ENCODE data around the gene SYNJ2BP.
"Not testable (repeated sequence)": the region's sequence is repeated elsewhere in the genome, so short reads cannot be mapped to it uniquely, and the experiment has no call there.

SYNJ2BP gene

GRCh38 chr14:70416725-70417349 lies at the start of gene SYNJ2BP:
SYNJ2BP (minus strand) TSS chr14:70417090; CDS start chr14:70416963, 127 bp downstream.
- DNase-seq (ENCODE audit: extremely low spot score, insufficient read length, low read depth) (peak; percentile 35), FAIRE-seq (peak; percentile 95)

GRCh38 chr14:70454731-70455130 lies 37.8 kb upstream of the SYNJ2BP start:
- FAIRE-seq, result no peak
- DNase-seq (ENCODE audit: extremely low spot score, insufficient read length, low read depth), result no peak

- FAIRE-seq (no peak), DNase-seq (ENCODE audit: extremely low spot score, insufficient read length, low read depth) (no peak)
Observed at GRCh38 chr14:70451874-70452273, 35.0 kb upstream of the SYNJ2BP start, which contains the start of gene ADAM21. ADAM21 (plus strand) TSS chr14:70452174; CDS start chr14:70457500, 5,326 bp downstream.

GRCh38 chr14:70448633-70449340 lies 31.9 kb upstream of the SYNJ2BP start:
- DNase-seq (ENCODE audit: extremely low spot score, insufficient read length, low read depth), result no peak
- FAIRE-seq, result no peak

- no peak for FAIRE-seq
- no peak for DNase-seq (ENCODE audit: extremely low spot score, insufficient read length, low read depth)
Observed at GRCh38 chr14:70442750-70443149, 25.9 kb upstream of the SYNJ2BP start.

- FAIRE-seq, result no peak
- no peak for DNase-seq (ENCODE audit: extremely low spot score, insufficient read length, low read depth)
Observed at GRCh38 chr14:70441641-70442040, 24.8 kb upstream of the SYNJ2BP start.

GRCh38 chr14:70436867-70437266 lies 20.0 kb upstream of the SYNJ2BP start:
- no peak for FAIRE-seq

GRCh38 chr14:70426555-70426954 lies 9.7 kb upstream of the SYNJ2BP start:
- DNase-seq (ENCODE audit: extremely low spot score, insufficient read length, low read depth), result not testable (repeated sequence)

More at GRCh38 chr14:70436867-70437266, 20.0 kb upstream of the SYNJ2BP start:
- no peak for DNase-seq (ENCODE audit: extremely low spot score, insufficient read length, low read depth)

GRCh38 chr14:70425354-70425753 lies 8.5 kb upstream of the SYNJ2BP start:
- DNase-seq (ENCODE audit: extremely low spot score, insufficient read length, low read depth), result no peak
- FAIRE-seq, result no peak

More at GRCh38 chr14:70426555-70426954, 9.7 kb upstream of the SYNJ2BP start:
- not testable (repeated sequence) for FAIRE-seq

- no peak for FAIRE-seq
- DNase-seq (ENCODE audit: extremely low spot score, insufficient read length, low read depth), result no peak
Observed at GRCh38 chr14:70422538-70422937, 5.6 kb upstream of the SYNJ2BP start.

GRCh38 chr14:70419270-70419931 lies 2.5 kb upstream of the SYNJ2BP start:
- DNase-seq (ENCODE audit: extremely low spot score, insufficient read length, low read depth); FAIRE-seq: not testable (repeated sequence)

- no peak for FAIRE-seq
Observed at GRCh38 chr14:70416338-70416724, 559 bp downstream of the SYNJ2BP start.

GRCh38 chr14:70415788-70416187 lies 1.1 kb downstream of the SYNJ2BP start:
- FAIRE-seq (no peak), DNase-seq (ENCODE audit: extremely low spot score, insufficient read length, low read depth) (no peak)

More at GRCh38 chr14:70416338-70416724, 559 bp downstream of the SYNJ2BP start:
- DNase-seq (ENCODE audit: extremely low spot score, insufficient read length, low read depth), result no peak

- FAIRE-seq (no peak), DNase-seq (ENCODE audit: extremely low spot score, insufficient read length, low read depth) (no peak)
Observed at GRCh38 chr14:70407621-70408020, 9.3 kb downstream of the SYNJ2BP start.

- DNase-seq (ENCODE audit: extremely low spot score, insufficient read length, low read depth); FAIRE-seq: not testable (repeated sequence)
Observed at GRCh38 chr14:70406216-70406615, 10.7 kb downstream of the SYNJ2BP start.

- DNase-seq (ENCODE audit: extremely low spot score, insufficient read length, low read depth); FAIRE-seq: not testable (repeated sequence)
Observed at GRCh38 chr14:70403335-70403734, 13.6 kb downstream of the SYNJ2BP start.

- DNase-seq (ENCODE audit: extremely low spot score, insufficient read length, low read depth), result no peak
- FAIRE-seq, result no peak
Observed at GRCh38 chr14:70401643-70402042, 15.2 kb downstream of the SYNJ2BP start.

- DNase-seq (ENCODE audit: extremely low spot score, insufficient read length, low read depth) (no peak), FAIRE-seq (no peak)
Observed at GRCh38 chr14:70398706-70399431, 18.0 kb downstream of the SYNJ2BP start.

GRCh38 chr14:70398280-70398679 lies 18.6 kb downstream of the SYNJ2BP start:
- no peak for FAIRE-seq
- no peak for DNase-seq (ENCODE audit: extremely low spot score, insufficient read length, low read depth)

GRCh38 chr14:70397746-70398145 lies 19.1 kb downstream of the SYNJ2BP start:
- no peak for DNase-seq (ENCODE audit: extremely low spot score, insufficient read length, low read depth)
- no peak for FAIRE-seq
